Measurements from ENCODE around the gene CBR3.

DNA sequence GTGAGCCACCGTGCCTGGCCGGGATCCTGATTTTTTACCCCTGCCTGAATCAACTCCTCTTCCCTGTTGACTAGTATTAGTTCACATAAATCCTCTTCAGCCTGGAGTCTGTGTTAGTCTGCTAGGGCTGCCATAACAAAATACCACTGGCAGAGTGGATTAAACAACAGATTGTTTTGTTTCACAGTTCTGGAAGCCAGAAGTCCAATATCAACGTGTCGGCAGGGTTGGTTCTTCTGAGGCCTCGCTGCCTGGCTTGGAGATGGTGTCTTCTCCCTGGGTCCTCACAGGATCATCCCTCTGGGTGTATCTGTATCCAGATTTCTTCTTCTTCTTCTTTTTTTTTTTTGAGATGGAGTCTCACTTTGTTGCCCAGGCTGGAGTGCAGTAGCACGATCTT is 39.9 kb downstream of the CBR3 start:
- TF ChIP-seq GATA3 (IDR thresholded peaks at IDR 0.05; ENCODE audit: low read depth, low read length) (no peak), GATA2 (IDR thresholded peaks at IDR 0.05; ENCODE audit: low read depth, low read length) (no peak)

Measured in SH-SY5Y (cell line).